Memory B cell (primary cell): ENCODE data around the gene NDUFB11.

Experiments
- ATAC-seq: fragments of 150-1000 bp; cut with Tn5 transposase; 2 replicates; pipeline ENCODE4 v1.10.0; 2021; ENCODE audit warnings: low read depth, mild to moderate bottlenecking, moderate library complexity
- DNase-seq, 2 donors: peaks; one replicate each; pipeline ENCODE4 v3.0.0; 2022; ENCODE audit warnings: low spot score in 2 of 2
- H3K27ac Mint-ChIP-seq: one replicate; pipeline ENCODE4 v1.8.0; 2022; ENCODE audit warnings: mild to moderate bottlenecking, moderate library complexity, mixed read lengths
- H3K27me3 Mint-ChIP-seq: one replicate; pipeline ENCODE4 v1.8.0; 2022; ENCODE audit warnings: mixed read lengths
- H3K36me3 Mint-ChIP-seq: one replicate; pipeline ENCODE4 v1.8.0; 2022; ENCODE audit warnings: mild to moderate bottlenecking, mixed read lengths
- H3K4me1 Mint-ChIP-seq: one replicate; pipeline ENCODE4 v1.8.0; 2022; ENCODE audit warnings: mixed read lengths
- H3K4me3 Mint-ChIP-seq: one replicate; pipeline ENCODE4 v1.8.0; 2022; ENCODE audit warnings: mild to moderate bottlenecking, moderate library complexity, mixed read lengths
- H3K9me3 Mint-ChIP-seq: one replicate; pipeline ENCODE4 v1.8.0; 2022; ENCODE audit warnings: mixed read lengths

NDUFB11 gene

DNA sequence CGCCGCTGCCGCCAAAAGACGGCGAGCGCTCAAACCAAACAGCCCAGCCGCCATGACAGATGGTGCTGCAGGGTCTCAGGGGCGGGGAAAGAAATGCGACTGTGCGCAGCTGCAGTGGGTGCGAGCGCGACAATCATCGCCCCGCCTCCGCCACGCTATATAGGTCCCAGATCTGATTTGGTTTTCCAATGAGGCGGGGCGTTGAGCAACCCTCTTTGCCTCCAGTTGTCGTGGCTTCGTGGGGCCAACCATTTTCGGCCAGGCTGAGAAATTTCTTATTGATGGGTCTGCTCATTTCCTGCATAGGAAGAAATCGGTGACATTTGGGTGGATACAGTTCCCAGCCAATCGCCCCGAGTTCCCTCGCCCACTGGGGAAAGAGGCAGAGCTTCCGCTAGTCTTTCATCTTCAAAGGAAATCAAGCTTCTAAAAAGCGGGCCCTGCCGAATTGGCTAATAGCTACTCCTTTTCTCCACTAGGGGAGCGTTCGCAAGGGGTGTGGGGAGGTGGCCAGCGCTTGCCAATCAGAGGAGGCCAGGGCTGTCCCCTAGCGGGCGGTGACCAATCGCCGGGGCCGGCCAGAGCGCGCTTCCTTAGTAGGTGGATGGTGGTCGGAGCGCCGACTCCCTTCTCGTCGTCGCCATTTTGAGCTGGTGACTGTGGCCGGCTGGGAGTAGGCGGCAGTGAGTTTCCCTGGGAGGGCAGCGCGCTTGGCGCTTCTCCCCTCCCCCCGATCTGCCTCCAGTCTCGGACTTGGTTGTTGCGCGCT is at the start of gene NDUFB11, which contains the start of gene RBM10:
Gene NDUFB11, minus strand, starts transcription at position 77 of the 769 bp plus-strand sequence. Its CDS starts 23 bp downstream, at position 54.
Gene RBM10, plus strand, starts transcription at position 596 of the 769 bp plus-strand sequence. CDS start 2,261 bp downstream, outside the sequence.
- no peaks in the 10 kb centered on the region for H3K9me3 Mint-ChIP-seq
- ATAC-seq (peak; percentile 86), DNase-seq (peak; percentile 67 to 83)
- peak within 1 kb of the TSS; percentile 97 for H3K4me3 Mint-ChIP-seq
- H3K36me3 Mint-ChIP-seq: peaks cover 12% of the 10 kb centered on the region
- no peaks in the 10 kb centered on the region for H3K27me3 Mint-ChIP-seq
- peaks cover 24% of the 10 kb centered on the region for H3K4me1 Mint-ChIP-seq
- H3K27ac Mint-ChIP-seq: peak within 1 kb of the TSS; percentile 98

DNA sequence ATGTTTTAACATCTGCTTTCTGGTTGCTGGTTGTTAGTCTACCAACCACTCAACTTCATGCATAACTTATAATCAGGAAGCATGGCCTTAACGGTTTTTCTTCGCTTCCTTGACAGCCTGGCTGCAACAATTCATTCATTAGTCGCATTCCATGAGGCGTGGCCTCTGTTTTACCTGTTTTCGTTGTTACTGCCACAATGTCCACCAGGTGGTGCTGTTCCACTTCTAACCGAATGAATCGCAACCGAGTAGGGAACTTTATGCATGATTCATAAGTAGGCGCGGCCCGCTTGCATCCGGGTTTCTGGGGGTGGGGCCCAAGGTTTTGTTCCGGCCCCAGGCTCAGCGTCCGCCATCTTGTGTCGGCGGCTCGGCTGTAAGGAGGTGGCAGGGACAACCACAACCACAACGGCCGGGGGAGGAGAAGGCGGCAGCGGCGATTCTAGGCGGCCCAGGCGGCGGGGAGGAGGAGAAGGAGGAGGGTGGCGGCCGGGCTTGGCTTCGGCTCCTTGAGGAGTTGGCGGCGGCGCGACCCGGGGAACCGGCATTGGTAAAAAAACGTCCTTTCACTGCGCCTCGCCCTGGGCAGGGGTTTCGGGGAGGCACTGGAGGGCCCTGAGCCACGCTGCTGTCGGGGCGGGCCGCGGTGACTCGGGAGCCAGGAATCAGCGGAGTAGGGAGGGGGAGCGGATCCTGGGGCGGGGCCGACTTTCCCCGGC is 49.1 kb upstream of the NDUFB11 start, which contains the start of gene UBA1:
Gene UBA1, plus strand, starts transcription at position 355 of the 719 bp plus-strand sequence. CDS start 4,974 bp downstream, outside the sequence.
- H3K9me3 Mint-ChIP-seq: no peaks in the 10 kb centered on the region
- H3K4me3 Mint-ChIP-seq: peak within 1 kb of the TSS; percentile 95
- peaks cover 30% of the 10 kb centered on the region for H3K4me1 Mint-ChIP-seq
- DNase-seq (peak; percentile 85 to 96), ATAC-seq (peak; percentile 74)
- H3K27me3 Mint-ChIP-seq: no peaks in the 10 kb centered on the region
- H3K36me3 Mint-ChIP-seq: peaks cover 7% of the 10 kb centered on the region
- H3K27ac Mint-ChIP-seq: peak within 1 kb of the TSS; percentile 95

DNA sequence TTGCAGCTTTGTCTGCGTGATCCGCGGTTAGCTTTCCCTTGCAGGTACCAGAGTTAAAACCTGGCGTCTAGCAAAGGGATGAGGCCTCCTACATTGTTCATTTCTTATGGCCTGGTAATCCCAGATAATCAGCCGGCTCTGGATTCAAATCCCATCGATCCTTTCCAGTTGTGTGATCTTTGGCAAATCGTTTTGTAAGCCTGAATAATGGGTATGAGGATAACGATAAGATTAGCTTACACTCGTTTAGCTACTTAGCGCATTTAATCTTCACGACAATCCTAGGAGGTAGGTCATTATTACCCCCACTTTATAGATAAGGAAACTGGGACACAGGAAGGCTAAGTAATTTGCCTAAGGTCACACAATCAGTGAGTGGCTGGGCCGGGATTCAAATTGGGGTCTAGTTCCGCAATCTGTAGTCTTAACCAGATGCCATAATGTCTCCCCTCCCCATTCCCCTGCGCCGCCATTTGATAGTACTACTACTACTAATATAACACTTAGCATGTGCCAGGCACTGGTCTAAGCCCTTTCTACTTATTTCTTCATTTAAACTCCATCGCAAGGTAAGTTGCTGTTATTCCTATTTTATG is 47.4 kb upstream of the NDUFB11 start:
- no peaks in the 10 kb centered on the region for H3K27me3 Mint-ChIP-seq
- DNase-seq (no peak), ATAC-seq (no peak)
- H3K4me1 Mint-ChIP-seq: peaks cover 26% of the 10 kb centered on the region
- peaks cover 6% of the 10 kb centered on the region for H3K36me3 Mint-ChIP-seq
- peak overlapping the region; percentile 93 for H3K4me3 Mint-ChIP-seq
- peak overlapping the region; percentile 82 for H3K27ac Mint-ChIP-seq
- no peaks in the 10 kb centered on the region for H3K9me3 Mint-ChIP-seq

DNA sequence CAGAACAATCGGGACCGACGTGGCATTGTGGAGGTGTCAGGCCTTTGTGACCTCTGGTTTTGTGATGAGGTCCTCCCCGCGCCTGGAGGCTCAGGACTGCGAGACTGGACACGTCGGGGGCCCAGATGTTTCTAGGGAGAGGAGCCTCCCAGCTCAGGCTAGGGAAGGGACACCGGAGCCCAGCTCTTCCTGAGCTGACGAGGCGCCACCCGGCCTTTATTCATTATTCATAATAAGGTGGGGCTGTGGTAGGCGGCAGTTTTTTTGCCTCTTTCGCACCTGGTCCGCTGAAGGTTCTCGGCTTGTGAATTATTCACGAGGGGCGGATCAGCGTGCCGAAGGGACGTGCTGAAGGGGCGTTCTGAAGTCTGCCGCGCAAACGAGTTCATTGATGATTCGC is 46.8 kb upstream of the NDUFB11 start:
- DNase-seq (peak; percentile 21 to 28), ATAC-seq (peak; percentile 15)
- Mint-ChIP-seq H3K4me1 (peaks cover 22% of the 10 kb centered on the region), H3K27ac (peak overlapping the region; percentile 93), H3K27me3 (no peaks in the 10 kb centered on the region), H3K36me3 (peaks cover 6% of the 10 kb centered on the region), H3K9me3 (no peaks in the 10 kb centered on the region), H3K4me3 (peak overlapping the region; percentile 93)

DNA sequence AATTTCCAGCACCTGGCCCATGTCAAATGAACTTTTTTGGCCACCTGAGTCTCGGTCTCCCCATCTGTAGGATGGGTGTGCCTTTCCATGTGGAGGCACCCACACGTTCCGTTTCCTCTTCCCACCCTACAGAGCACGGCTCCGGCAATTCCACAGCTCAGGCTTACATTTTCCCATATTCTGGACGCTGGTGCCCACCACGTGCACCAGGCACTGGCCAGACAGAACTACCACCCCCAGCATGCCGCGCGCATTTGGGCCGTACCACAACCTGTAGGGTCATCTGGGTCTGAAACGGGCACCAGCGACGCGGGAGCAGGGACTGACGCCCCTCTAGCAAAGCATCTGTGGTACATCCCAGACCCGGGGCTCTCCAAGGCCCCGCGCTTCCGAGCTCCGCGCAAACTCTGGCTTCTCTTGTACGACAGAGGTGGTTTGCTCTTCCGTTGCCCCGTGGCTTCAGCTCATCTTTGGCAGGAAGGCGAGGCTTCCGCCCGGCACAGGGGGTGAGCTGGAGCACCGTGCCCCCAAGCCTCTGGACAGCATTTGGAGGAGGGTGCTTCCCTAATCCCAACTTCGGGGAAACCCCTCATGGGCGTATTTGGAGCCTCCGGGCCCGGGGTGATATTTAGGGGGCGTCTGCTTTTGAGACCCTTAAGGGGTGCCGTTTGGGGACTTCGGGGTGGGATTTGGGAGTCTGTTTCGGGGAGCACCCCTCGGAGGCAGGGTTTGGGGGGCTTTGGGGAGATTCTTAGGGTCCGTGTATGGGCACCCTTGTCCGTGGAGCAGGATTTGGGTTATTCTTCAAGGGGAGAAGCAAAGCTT is 46.2 kb upstream of the NDUFB11 start:
- peaks cover 16% of the 10 kb centered on the region for H3K4me1 Mint-ChIP-seq
- H3K9me3 Mint-ChIP-seq: no peaks in the 10 kb centered on the region
- DNase-seq: peak; percentile 62 to 72
- H3K4me3 Mint-ChIP-seq: peak overlapping the region; percentile 93
- peak; percentile 73 for ATAC-seq
- H3K36me3 Mint-ChIP-seq: peaks cover 4% of the 10 kb centered on the region
- no peaks in the 10 kb centered on the region for H3K27me3 Mint-ChIP-seq
- peak overlapping the region; percentile 93 for H3K27ac Mint-ChIP-seq

DNA sequence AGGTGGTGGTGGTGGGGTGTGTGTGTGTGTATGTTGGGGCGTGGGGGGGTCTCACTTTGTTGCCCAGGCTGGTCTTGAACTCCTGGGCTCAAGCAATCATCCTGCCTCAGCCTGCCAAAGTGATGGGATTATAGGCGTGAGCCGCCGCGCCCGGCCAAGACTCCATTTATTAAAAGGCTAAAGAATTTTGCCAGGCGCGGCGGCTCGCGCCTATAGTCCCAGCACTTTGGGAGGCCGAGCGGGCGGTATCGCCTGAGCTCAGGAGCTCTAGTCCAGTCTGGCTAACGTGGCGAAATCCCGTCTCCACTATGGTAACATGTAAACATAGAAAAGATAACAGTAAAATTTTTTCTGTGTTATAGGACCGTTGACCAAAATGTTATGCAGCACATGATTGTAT is 45.4 kb upstream of the NDUFB11 start:
- peaks cover 11% of the 10 kb centered on the region for H3K4me1 Mint-ChIP-seq
- DNase-seq (no peak), ATAC-seq (no peak)
- no peaks in the 10 kb centered on the region for H3K9me3 Mint-ChIP-seq
- H3K27ac Mint-ChIP-seq: no peak overlapping the region
- no peak overlapping the region for H3K4me3 Mint-ChIP-seq
- no peaks in the 10 kb centered on the region for H3K27me3 Mint-ChIP-seq
- peaks cover 5% of the 10 kb centered on the region for H3K36me3 Mint-ChIP-seq

DNA sequence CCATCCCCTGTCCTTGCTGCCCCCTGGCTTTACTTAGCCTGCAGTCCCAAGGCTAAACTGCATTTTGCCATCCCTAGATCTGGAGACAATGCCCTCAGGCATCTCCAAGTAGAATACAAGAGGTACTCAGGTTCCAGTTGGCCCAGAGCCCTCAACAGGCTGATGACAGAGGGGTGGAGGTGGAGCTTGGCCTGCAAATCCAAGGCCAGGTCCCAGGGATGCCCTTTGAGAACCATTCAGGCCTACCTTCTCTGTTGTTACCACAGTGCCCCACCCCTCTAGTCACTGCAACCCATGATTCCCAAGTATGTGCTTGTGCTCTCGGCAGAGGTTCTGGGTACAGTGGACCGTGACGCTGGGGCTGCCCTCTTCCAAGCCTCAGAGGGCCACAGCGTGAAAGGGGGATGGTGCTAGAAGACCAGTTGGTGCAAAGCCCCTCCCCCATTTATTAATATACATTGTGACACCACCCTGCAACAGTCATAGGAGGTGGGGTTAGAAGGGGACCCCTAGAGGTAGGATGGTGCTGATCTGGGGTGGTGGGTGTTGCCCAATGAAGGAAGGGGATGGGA is 42.7 kb upstream of the NDUFB11 start:
- no peaks in the 10 kb centered on the region for H3K9me3 Mint-ChIP-seq

DNA sequence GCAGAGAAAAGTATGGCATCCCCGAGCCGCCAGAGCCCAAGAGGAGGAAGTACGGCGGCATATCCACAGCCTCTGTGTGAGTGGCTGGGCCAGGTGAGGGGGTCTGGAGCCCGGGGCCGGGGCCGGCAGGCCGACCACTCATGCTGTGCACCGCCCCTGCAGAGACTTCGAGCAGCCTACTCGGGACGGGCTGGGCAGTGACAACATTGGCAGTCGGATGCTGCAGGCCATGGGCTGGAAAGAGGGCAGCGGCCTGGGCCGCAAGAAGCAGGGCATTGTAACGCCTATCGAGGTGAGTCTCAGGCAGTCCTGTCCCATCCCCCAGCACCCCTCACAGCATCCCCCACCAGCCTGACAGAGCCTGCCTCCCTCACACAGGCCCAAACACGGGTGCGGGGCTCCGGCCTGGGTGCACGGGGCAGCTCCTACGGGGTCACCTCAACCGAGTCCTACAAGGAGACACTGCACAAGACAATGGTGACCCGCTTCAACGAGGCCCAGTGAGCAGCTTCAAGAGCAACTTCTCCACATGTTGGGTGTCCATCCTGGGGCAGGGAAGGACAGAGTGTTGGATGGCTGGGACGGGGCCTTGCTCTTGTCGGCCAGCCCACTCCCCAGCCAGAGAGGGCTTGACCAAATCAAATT is 41.7 kb upstream of the NDUFB11 start:
- H3K4me3 Mint-ChIP-seq: no peak overlapping the region
- peaks cover 5% of the 10 kb centered on the region for H3K4me1 Mint-ChIP-seq
- DNase-seq (no peak), ATAC-seq (no peak)
- no peaks in the 10 kb centered on the region for H3K27me3 Mint-ChIP-seq
- H3K27ac Mint-ChIP-seq: no peak overlapping the region
- H3K9me3 Mint-ChIP-seq: no peaks in the 10 kb centered on the region
- peaks cover 16% of the 10 kb centered on the region for H3K36me3 Mint-ChIP-seq

More for the DNA sequence above, 42.7 kb upstream of the NDUFB11 start:
- Mint-ChIP-seq H3K4me3 (no peak overlapping the region), H3K36me3 (peaks cover 11% of the 10 kb centered on the region), H3K4me1 (peaks cover 5% of the 10 kb centered on the region), H3K27ac (no peak overlapping the region), H3K27me3 (no peaks in the 10 kb centered on the region)
- no peak for DNase-seq
- no peak for ATAC-seq

DNA sequence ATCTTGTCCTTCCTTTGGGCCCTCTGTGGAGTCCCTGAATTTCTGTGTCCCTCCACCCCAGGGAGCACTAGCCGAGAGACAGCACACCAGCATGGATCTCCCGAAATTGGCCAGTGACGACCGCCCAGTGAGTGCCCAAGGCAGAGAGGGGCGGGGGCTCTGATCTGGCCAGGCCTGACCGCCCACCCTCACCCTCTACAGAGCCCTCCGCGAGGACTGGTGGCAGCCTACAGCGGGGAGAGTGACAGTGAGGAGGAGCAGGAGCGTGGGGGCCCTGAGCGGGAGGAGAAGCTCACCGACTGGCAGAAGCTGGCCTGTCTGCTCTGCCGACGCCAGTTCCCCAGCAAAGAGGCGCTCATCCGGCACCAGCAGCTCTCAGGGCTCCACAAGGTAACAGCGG is 40.7 kb upstream of the NDUFB11 start:
- ATAC-seq (no peak), DNase-seq (no peak)
- peaks cover 2% of the 10 kb centered on the region for H3K4me1 Mint-ChIP-seq
- no peak overlapping the region for H3K27ac Mint-ChIP-seq
- H3K9me3 Mint-ChIP-seq: no peaks in the 10 kb centered on the region
- H3K36me3 Mint-ChIP-seq: peaks cover 20% of the 10 kb centered on the region
- H3K27me3 Mint-ChIP-seq: no peaks in the 10 kb centered on the region
- H3K4me3 Mint-ChIP-seq: no peak overlapping the region

DNA sequence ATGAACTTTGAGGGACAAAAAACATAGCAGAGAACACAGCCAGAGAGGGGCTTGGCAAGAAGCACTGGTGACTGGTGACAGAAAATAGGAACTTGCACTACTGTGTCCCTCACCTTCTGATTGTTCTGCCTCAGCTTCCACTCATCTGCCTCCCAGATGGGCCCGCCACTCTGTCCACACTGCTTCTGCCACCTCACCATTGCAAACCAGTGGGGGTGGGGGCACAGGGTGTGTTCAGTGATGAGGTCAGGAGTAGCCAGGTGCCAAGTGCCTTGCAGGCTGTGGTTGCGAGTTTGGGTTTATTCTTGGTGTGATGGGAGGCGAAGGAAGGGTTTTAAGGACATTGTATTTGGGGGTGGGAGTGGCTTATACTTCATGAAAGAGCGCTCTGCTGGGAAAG is 40.0 kb upstream of the NDUFB11 start:
- H3K36me3 Mint-ChIP-seq: peaks cover 22% of the 10 kb centered on the region

DNA sequence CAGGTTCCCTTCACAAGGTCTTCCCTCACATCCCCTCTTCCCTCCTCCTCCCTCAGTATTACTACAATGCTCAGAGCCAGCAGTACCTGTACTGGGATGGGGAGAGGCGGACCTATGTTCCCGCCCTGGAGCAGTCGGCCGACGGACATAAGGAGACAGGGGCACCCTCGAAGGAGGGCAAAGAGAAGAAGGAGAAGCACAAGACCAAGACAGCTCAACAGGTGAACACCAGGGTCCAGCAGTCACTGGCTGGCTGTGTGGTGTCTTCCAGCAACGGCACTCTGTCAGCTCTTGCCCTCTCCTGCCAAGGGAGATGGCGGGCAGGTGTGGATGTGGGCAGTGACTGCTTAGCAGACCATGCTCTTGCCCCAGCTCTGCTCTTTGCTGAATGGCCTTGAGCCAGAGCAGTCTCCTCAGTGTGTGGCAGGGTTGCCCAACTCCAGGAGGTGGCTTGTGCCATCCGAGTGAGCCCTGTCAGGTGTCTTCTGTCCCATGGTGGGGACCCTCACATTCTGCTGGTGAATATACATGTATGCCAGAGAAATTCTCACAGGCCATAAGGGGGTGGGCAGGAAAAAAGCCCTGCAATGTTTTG is 37.7 kb upstream of the NDUFB11 start:
- H3K27me3 Mint-ChIP-seq: no peaks in the 10 kb centered on the region
- no peaks in the 10 kb centered on the region for H3K9me3 Mint-ChIP-seq
- ATAC-seq: no peak
- H3K27ac Mint-ChIP-seq: no peak overlapping the region
- H3K36me3 Mint-ChIP-seq: peaks cover 27% of the 10 kb centered on the region
- no peak for DNase-seq
- H3K4me1 Mint-ChIP-seq: no peaks in the 10 kb centered on the region
- no peak overlapping the region for H3K4me3 Mint-ChIP-seq

More for the DNA sequence above, 40.0 kb upstream of the NDUFB11 start:
- Mint-ChIP-seq H3K27me3 (no peaks in the 10 kb centered on the region), H3K9me3 (no peaks in the 10 kb centered on the region), H3K4me3 (no peak overlapping the region), H3K27ac (no peak overlapping the region), H3K4me1 (peaks cover 2% of the 10 kb centered on the region)
- DNase-seq (no peak), ATAC-seq (no peak)

DNA sequence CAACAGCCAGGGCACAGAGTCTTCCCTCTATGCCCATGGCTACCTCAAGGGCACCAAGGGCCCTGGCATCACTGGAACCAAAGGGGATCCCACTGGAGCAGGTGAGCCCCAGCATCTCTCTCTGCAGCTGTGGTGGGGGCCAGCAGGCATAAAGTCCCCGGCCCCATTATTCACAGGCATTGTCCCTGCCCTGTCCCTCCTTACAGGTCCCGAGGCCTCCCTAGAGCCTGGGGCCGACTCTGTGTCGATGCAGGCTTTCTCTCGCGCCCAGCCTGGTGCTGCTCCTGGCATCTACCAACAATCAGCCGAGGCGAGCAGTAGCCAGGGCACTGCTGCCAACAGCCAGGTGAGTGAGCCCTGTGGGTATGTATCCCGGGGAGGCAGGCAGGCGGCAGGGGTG is 36.8 kb upstream of the NDUFB11 start:
- no peaks in the 10 kb centered on the region for H3K9me3 Mint-ChIP-seq
- ATAC-seq (no peak), DNase-seq (no peak)
- no peak overlapping the region for H3K27ac Mint-ChIP-seq
- peaks cover 32% of the 10 kb centered on the region for H3K36me3 Mint-ChIP-seq
- no peak overlapping the region for H3K4me3 Mint-ChIP-seq
- no peaks in the 10 kb centered on the region for H3K4me1 Mint-ChIP-seq
- no peaks in the 10 kb centered on the region for H3K27me3 Mint-ChIP-seq
